Measurements from ENCODE around the gene PHLDA3.

DNA sequence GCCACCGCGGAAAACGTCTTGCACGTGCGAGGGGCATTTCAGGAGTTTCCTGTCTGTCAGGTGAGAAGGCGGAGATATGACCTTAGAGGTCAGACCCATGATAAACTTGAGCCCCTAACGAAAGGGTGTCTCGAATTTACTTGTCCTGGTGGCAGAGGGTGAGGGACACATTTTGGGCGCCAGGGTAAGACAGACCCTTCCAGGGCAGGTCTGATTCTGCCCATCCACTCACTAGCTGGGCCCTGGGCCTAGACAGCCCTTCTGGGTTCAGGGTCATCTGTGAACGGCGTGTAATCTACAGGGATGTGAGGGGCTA, 38.3 kb upstream of the PHLDA3 start:
- TF ChIP-seq, protein P1, sequence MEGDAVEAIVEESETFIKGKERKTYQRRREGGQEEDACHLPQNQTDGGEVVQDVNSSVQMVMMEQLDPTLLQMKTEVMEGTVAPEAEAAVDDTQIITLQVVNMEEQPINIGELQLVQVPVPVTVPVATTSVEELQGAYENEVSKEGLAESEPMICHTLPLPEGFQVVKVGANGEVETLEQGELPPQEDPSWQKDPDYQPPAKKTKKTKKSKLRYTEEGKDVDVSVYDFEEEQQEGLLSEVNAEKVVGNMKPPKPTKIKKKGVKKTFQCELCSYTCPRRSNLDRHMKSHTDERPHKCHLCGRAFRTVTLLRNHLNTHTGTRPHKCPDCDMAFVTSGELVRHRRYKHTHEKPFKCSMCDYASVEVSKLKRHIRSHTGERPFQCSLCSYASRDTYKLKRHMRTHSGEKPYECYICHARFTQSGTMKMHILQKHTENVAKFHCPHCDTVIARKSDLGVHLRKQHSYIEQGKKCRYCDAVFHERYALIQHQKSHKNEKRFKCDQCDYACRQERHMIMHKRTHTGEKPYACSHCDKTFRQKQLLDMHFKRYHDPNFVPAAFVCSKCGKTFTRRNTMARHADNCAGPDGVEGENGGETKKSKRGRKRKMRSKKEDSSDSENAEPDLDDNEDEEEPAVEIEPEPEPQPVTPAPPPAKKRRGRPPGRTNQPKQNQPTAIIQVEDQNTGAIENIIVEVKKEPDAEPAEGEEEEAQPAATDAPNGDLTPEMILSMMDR (IDR thresholded peaks at IDR 0.05; ENCODE audit: low read length): no peak
- TF ChIP-seq EZH2phosphoT487 (IDR thresholded peaks at IDR 0.05; ENCODE audit: low read length) (no peak), EZH2 (optimal IDR thresholded peaks at IDR 0.05; ENCODE audit: low read depth, low read length) (no peak)

Data from MM.1S (cell line).